Lower lobe of right lung (tissue), 2 donors: ENCODE results near the gene GPS2. TPM values are rescaled to one million over a fixed set of nuclear protein-coding genes. Genes with fewer than 3 reads are reported as not detected.

Experiments
- ATAC-seq, 2 donors: fragments of 200-7000 bp; cut with Tn5 transposase; one replicate each; pipeline ENCODE4 v1.9.1; 2020 to 2022; ENCODE audit warnings: mild to moderate bottlenecking in 2 of 2, moderate library complexity in 2 of 2
- DNase-seq: peaks from one replicate; pipeline ENCODE4 v3.0.0-alpha.2; 2020
- H3K27ac ChIP-seq: fragments of 200-600 bp; one replicate; pipeline ENCODE4 v1.8.0; 2022
- H3K27me3 ChIP-seq: fragments of 200-600 bp; one replicate; pipeline ENCODE4 v1.8.0; 2022; ENCODE audit warnings: low read depth
- H3K36me3 ChIP-seq: fragments of 200-600 bp; one replicate; pipeline ENCODE4 v1.8.0; 2022; ENCODE audit warnings: mild to moderate bottlenecking
- H3K4me1 ChIP-seq: fragments of 200-600 bp; one replicate; pipeline ENCODE4 v1.8.0; 2022
- H3K4me3 ChIP-seq: fragments of 200-600 bp; one replicate; pipeline ENCODE4 v1.8.0; 2022; ENCODE audit warnings: mild to moderate bottlenecking
- H3K9me3 ChIP-seq: fragments of 200-600 bp; one replicate; pipeline ENCODE4 v1.8.0; 2022
- intact Hi-C: fragments of 100-400 bp; cut with DNase I; formaldehyde crosslinking; loops from one replicate; pipeline ENCODE4 v1.11.0; 2022
- total RNA-seq: library from RNA; stranded (reverse); fragmentation: NEBNext Ultra II Directional; extraction: Animal tissue kit (Norgen Biotek cat#: 25700); gene quantifications from one replicate; pipeline ENCODE4 v1.2.1, GENCODE V29; 2021
- TF ChIP-seq, protein P1 (sequence below): fragments of 200-600 bp; IDR thresholded peaks from one replicate; pipeline ENCODE4 v1.8.0; 2022; ENCODE audit warnings: antibody characterized with exemption, mild to moderate bottlenecking
- donor health status: DM: no; HTN: yes; CAD: no; lungs with severe emphysema.

Gene GPS2
- total RNA-seq, 1 donor from 2014 or later = 66.6 TPM

DNA sequence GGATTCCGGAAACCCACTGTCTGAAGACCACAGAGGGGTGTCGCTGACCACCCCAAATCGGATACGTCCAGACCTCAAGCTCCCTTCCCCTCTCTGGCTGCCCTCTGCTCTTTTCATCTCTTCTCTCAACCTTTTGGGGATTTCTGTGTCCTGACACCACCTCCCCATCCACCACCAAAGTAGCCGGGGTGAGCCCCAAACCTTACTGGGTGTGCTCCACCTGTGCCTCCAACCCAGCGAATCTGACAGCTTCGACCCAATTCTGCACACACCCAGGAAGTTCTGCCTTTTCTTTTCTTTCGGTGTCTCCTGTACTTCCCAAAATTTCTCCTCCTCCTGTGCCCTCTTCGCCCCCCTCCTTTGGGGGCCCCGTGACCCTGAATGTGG, 37.3 kb upstream of the GPS2 start:
- Histone ChIP-seq H3K36me3 (no peaks in the 10 kb centered on the region), H3K4me1 (peaks cover 57% of the 10 kb centered on the region), H3K27me3 (no peaks in the 10 kb centered on the region), H3K27ac (peak overlapping the region; percentile 96), H3K9me3 (no peaks in the 10 kb centered on the region), H3K4me3 (peak overlapping the region; percentile 87)
- TF ChIP-seq, protein P1, sequence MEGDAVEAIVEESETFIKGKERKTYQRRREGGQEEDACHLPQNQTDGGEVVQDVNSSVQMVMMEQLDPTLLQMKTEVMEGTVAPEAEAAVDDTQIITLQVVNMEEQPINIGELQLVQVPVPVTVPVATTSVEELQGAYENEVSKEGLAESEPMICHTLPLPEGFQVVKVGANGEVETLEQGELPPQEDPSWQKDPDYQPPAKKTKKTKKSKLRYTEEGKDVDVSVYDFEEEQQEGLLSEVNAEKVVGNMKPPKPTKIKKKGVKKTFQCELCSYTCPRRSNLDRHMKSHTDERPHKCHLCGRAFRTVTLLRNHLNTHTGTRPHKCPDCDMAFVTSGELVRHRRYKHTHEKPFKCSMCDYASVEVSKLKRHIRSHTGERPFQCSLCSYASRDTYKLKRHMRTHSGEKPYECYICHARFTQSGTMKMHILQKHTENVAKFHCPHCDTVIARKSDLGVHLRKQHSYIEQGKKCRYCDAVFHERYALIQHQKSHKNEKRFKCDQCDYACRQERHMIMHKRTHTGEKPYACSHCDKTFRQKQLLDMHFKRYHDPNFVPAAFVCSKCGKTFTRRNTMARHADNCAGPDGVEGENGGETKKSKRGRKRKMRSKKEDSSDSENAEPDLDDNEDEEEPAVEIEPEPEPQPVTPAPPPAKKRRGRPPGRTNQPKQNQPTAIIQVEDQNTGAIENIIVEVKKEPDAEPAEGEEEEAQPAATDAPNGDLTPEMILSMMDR = peak; percentile 43
- ATAC-seq (no peak), DNase-seq (no peak)
- intact Hi-C loops = no loop called here

DNA sequence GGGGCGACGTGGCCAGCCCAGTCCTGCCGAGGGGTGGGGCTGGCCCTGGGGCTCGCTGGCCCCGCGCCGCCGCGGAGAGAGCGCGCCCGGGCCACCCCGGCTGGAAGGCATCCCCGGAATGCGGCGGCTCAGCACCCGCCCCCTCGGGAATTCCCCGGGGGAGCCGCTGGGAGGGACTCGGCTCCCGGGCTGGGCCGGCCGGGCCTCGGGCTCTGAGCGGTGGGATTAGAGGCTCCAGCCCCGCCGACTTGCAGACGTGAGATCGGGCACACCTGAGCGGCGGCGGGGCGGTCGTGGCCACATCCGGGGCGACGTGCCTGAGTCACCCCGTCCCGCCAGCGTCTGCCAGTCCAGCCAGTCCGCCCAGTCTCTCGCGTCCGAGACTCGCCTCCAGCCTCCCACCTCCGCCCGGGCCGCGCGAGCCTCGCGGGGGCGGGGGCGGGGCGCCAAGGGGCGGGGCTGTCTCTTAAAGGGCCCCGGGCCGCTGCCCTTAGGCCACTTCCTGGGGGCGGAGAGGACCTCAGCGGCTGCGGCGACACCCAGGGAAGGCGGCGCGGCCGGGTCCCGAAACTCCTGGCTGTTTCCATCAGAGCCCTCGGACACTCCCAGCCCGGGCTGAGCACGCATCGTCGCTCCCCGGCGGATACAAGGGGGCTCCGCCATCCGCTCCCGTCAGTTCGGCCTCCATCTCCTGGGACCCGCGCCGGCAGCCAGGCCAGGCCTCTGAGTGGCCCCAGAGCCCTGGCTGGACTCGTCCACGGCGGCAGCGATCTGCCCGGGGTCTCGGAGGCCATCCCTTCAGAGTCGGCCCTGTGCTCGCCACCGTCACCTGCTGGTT, 36.7 kb upstream of the GPS2 start, which contains the start of gene KCTD11:
Gene KCTD11, plus strand, starts transcription at position 498 of the 838 bp plus-strand sequence.
- TF ChIP-seq, protein P1 = no peak
- ATAC-seq (peak; percentile 88 to 89), DNase-seq (peak; percentile 95)
- intact Hi-C loops = no loop called here
- H3K4me1 ChIP-seq = peaks cover 57% of the 10 kb centered on the region
- H3K4me3 ChIP-seq = peak within 1 kb of the TSS; percentile 87
- H3K27me3 ChIP-seq = no peaks in the 10 kb centered on the region
- no peaks in the 10 kb centered on the region for H3K9me3 ChIP-seq
- no peaks in the 10 kb centered on the region for H3K36me3 ChIP-seq
- H3K27ac ChIP-seq = peak within 1 kb of the TSS; percentile 96

DNA sequence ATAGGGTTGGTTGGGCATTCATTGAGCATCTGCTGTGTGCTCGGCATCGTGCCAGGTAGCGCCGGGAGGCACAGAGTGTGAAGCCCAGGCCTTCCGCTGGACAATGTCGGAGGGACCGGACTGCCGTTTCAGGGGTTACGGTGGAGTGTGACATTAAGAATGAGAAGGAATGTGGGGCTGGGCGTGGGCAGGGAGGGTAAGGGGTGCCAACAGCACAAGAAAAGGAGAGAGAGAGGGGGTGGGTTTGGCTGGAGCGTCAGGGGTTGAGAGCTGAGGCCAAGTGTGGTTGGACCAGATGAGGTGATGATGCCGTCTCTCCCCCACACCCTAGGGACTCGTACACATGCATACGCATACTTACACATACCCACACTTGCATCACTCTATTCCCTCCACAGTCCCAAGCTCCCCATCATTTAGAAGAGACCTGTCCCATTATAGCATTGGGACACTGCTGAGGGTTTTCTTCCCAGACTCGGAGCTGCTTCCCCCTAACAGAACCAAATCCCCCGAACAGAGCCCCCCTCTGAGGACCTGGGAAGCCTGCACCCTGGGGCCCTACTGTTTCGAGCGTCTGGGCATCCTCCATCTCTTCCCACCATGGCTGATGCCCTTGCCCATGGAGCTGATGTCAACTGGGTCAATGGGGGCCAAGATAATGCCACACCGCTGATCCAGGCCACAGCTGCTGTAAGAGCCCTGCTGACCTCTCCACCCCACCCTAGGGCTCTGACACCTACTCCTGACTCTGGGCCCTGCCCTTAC, 33.5 kb upstream of the GPS2 start:
- no peak for ATAC-seq

DNA sequence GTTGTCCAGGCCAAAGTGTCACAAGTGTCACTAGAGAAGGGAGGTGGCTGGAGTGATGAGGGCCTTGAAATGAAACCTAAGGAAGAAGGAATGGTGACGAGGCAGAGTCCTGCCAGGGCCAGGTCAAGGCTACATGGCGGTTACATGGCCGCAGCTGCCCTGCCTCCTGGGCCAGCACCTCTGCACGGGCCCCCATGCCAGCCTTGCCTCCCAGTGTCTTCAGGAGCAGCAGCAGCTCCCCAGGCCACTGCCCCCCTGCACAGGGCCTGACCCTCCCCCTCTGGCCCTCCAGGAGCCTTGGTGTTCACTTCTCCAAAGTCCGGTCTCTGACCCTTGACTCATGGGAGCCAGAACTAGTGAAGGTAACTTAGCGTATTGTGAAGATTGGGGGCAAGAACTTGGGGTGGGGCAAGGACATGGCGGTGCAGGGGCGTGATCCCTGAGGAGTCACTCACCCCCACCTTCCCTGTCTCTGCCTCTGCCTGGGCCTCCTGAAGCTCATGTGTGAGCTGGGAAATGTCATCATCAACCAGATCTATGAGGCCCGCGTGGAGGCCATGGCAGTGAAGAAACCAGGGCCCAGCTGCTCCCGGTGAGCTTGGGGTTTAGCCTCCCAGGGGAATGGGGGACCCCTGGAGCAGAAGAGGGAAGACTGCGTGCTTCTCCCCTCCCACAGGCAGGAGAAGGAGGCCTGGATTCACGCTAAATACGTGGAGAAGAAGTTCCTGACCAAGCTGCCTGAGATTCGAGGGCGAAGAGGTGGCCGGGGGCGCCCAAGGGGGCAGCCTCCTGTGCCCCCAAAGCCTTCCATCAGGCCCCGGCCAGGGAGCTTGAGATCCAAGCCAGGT, 32.7 kb upstream of the GPS2 start:
- no peaks in the 10 kb centered on the region for H3K36me3 ChIP-seq
- no peaks in the 10 kb centered on the region for H3K27me3 ChIP-seq
- TF ChIP-seq, protein P1 = no peak
- DNase-seq = no peak
- H3K9me3 ChIP-seq = no peaks in the 10 kb centered on the region
- H3K27ac ChIP-seq = no peak overlapping the region
- no peak overlapping the region for H3K4me3 ChIP-seq
- no peak for ATAC-seq
- peaks cover 26% of the 10 kb centered on the region for H3K4me1 ChIP-seq
- intact Hi-C loops = no loop called here

More for the DNA sequence above, 33.5 kb upstream of the GPS2 start:
- H3K36me3 ChIP-seq = no peaks in the 10 kb centered on the region
- H3K4me3 ChIP-seq = no peak overlapping the region
- H3K27me3 ChIP-seq = no peaks in the 10 kb centered on the region
- peaks cover 35% of the 10 kb centered on the region for H3K4me1 ChIP-seq
- intact Hi-C loops = no loop called here
- no peaks in the 10 kb centered on the region for H3K9me3 ChIP-seq
- no peak overlapping the region for H3K27ac ChIP-seq
- TF ChIP-seq, protein P1 = no peak
- no peak for DNase-seq
